Measurements from ENCODE around the gene ARHGEF9. TPM values are rescaled to one million over a fixed set of nuclear protein-coding genes. Genes with fewer than 3 reads are reported as not detected.

ARHGEF9 gene
- total RNA-seq, 1 donor from 2014 or later, result 40.9 TPM

- Mint-ChIP-seq H3K4me1 (no peaks in the 10 kb centered on the region), H3K36me3 (ENCODE audit: low read depth) (peaks cover 48% of the 10 kb centered on the region), H3K4me3 (no peak overlapping the region), H3K27ac (ENCODE audit: unreplicated experiment) (no peak overlapping the region), H3K27me3 (ENCODE audit: low read depth) (no peaks in the 10 kb centered on the region), H3K9me3 (peaks cover 16% of the 10 kb centered on the region)
- TF ChIP-seq, protein P1, sequence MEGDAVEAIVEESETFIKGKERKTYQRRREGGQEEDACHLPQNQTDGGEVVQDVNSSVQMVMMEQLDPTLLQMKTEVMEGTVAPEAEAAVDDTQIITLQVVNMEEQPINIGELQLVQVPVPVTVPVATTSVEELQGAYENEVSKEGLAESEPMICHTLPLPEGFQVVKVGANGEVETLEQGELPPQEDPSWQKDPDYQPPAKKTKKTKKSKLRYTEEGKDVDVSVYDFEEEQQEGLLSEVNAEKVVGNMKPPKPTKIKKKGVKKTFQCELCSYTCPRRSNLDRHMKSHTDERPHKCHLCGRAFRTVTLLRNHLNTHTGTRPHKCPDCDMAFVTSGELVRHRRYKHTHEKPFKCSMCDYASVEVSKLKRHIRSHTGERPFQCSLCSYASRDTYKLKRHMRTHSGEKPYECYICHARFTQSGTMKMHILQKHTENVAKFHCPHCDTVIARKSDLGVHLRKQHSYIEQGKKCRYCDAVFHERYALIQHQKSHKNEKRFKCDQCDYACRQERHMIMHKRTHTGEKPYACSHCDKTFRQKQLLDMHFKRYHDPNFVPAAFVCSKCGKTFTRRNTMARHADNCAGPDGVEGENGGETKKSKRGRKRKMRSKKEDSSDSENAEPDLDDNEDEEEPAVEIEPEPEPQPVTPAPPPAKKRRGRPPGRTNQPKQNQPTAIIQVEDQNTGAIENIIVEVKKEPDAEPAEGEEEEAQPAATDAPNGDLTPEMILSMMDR (conservative IDR thresholded peaks at IDR 0.05), result peak; percentile 74
- no peak for DNase-seq (ENCODE audit: low read depth, low spot score)
These were observed 97.9 kb downstream of the ARHGEF9 start for GRCh38 chrX:63686878-63687714.

DNA sequence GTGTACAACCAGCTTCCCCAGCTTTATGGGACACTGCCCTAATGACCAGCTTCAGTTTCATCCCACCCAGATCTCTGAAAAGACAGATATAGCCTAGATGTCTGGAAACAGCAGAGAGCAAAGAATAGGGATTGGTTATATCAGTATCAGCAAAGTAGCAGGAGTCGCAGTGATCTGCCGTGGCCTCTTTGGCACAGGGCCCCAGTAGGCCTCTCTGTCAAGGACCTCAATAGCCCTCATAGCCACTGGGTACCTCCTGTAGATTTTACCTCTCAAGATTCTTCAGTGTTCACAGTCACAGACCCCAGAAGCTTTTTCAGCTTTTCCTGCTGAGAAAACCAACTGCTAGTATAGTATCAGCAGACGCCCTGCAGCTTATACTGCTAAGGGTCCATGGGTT lies 104.6 kb downstream of the ARHGEF9 start:
- DNase-seq (ENCODE audit: low read depth, low spot score), result no peak
- Mint-ChIP-seq H3K27me3 (ENCODE audit: low read depth) (no peaks in the 10 kb centered on the region), H3K4me3 (no peak overlapping the region), H3K4me1 (no peaks in the 10 kb centered on the region), H3K9me3 (peaks cover 12% of the 10 kb centered on the region), H3K36me3 (ENCODE audit: low read depth) (peaks cover 32% of the 10 kb centered on the region), H3K27ac (ENCODE audit: unreplicated experiment) (no peak overlapping the region)
- TF ChIP-seq, protein P1 (conservative IDR thresholded peaks at IDR 0.05), result no peak

DNA sequence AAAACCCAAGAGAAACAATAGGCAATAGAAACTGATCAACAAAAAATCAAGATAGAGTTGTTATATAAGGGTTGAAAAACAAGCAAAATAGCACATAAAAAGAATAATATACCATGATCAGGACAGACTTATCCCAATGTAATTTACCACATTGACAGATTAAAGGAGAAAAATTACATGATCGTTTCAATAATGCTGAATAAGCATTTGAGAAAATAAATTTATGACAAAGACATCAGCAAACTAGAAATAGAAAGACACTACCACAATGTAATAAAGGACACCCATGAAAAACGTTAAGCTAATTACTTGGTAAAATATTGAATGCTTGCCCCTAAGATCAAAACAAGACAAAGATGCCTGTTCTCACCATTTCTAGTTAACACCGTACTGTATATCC lies 105.6 kb downstream of the ARHGEF9 start:
- TF ChIP-seq, protein P1 (conservative IDR thresholded peaks at IDR 0.05), result no peak
- H3K4me3 Mint-ChIP-seq, result no peak overlapping the region
- no peak for DNase-seq (ENCODE audit: low read depth, low spot score)
- H3K36me3 Mint-ChIP-seq (ENCODE audit: low read depth), result peaks cover 38% of the 10 kb centered on the region
- H3K27ac Mint-ChIP-seq (ENCODE audit: unreplicated experiment), result no peak overlapping the region
- peaks cover 12% of the 10 kb centered on the region for H3K9me3 Mint-ChIP-seq
- H3K27me3 Mint-ChIP-seq (ENCODE audit: low read depth), result no peaks in the 10 kb centered on the region
- H3K4me1 Mint-ChIP-seq, result no peaks in the 10 kb centered on the region

- H3K4me1 Mint-ChIP-seq, result no peaks in the 10 kb centered on the region
- peaks cover 24% of the 10 kb centered on the region for H3K36me3 Mint-ChIP-seq (ENCODE audit: low read depth)
These were observed 109.3 kb downstream of the ARHGEF9 start for GRCh38 chrX:63675716-63676115.

DNA sequence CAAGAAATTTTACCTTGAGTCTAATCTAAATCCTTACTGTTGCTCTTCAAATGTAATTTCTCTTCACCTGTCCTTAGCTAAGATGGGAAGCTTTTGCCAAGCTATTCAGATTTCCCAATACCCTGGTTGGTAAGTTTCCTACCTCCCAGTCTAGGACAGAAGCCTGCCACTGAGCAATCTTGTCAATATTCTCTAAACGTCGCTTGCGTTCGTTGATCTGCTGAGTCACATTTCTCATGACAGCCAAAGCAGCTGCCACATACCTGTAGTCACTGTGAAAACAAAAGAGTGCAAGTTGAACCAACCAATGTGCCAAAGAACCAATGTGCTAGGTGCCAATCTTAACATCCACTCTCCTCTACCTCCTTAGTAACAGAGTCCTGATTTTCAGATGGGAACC lies 111.1 kb downstream of the ARHGEF9 start:
- Mint-ChIP-seq H3K27me3 (ENCODE audit: low read depth) (no peaks in the 10 kb centered on the region), H3K4me1 (no peaks in the 10 kb centered on the region), H3K36me3 (ENCODE audit: low read depth) (peaks cover 20% of the 10 kb centered on the region), H3K27ac (ENCODE audit: unreplicated experiment) (no peak overlapping the region), H3K9me3 (peaks cover 5% of the 10 kb centered on the region), H3K4me3 (no peak overlapping the region)
- TF ChIP-seq, protein P1 (conservative IDR thresholded peaks at IDR 0.05), result no peak
- no peak for DNase-seq (ENCODE audit: low read depth, low spot score)

More at GRCh38 chrX:63675716-63676115, 109.3 kb downstream of the ARHGEF9 start:
- Mint-ChIP-seq H3K4me3 (no peak overlapping the region), H3K27me3 (ENCODE audit: low read depth) (no peaks in the 10 kb centered on the region), H3K9me3 (peaks cover 4% of the 10 kb centered on the region), H3K27ac (ENCODE audit: unreplicated experiment) (no peak overlapping the region)
- TF ChIP-seq, protein P1 (conservative IDR thresholded peaks at IDR 0.05), result no peak
- DNase-seq (ENCODE audit: low read depth, low spot score), result no peak

Measured in neural crest cell (in vitro differentiated cells).